ENCODE data around the gene ANAPC16.
A peak's percentile ranks its signal among the peaks of the same experiment; 100 is the strongest.

Gene ANAPC16

GRCh38 chr10:72228318-72228751 is 12.5 kb downstream of the ANAPC16 start:
- 78% methylated on average over 2 of the region's 2 CpGs for WGBS
- Histone ChIP-seq H3K4me1 (ENCODE audit: control insufficient read depth, insufficient read depth, low read depth, low read length) (peaks cover 1% of the 10 kb centered on the region), H3K4ac (ENCODE audit: low read depth in 1 of 2, low read length in 2 of 2) (peak overlapping the region in 1 of 2 experiments; percentile 17), H4K91ac (ENCODE audit: low read length) (no peak overlapping the region), H3K9me3 (ENCODE audit: control insufficient read depth, low read length) (no peaks in the 10 kb centered on the region), H3K18ac (ENCODE audit: low read depth in 1 of 2, low read length in 2 of 2) (no peak overlapping the region), H2BK12ac (ENCODE audit: low read length in 2 of 2) (no peak overlapping the region), H2AFZ (ENCODE audit: low read depth, low read length) (no peak overlapping the region), H2AK5ac (ENCODE audit: low read length, severe bottlenecking) (no peak overlapping the region), H2BK5ac (ENCODE audit: low read depth, low read length, poor library complexity, severe bottlenecking) (no peak overlapping the region), H2BK120ac (ENCODE audit: low read depth, low read length) (no peak overlapping the region), H3K9ac (ENCODE audit: low read length) (no peak overlapping the region), H3K36me3 (ENCODE audit: control insufficient read depth in 1 of 2, insufficient read depth in 2 of 2, low read depth in 1 of 2, low read length in 2 of 2) (peaks cover 21 to 39% of the 10 kb centered on the region in 2 experiments), H3K14ac (ENCODE audit: low read length in 2 of 2) (no peak overlapping the region), H4K8ac (ENCODE audit: low read length) (no peak overlapping the region), H3K4me2 (ENCODE audit: low read length, poor library complexity, severe bottlenecking) (no peak overlapping the region), H3K23ac (ENCODE audit: low read length in 2 of 2) (no peak overlapping the region), H3K27me3 (ENCODE audit: control insufficient read depth in 1 of 2, insufficient read depth in 1 of 2, low read length in 2 of 2) (no peaks in the 10 kb centered on the region), H3K79me1 (replicated peaks; ENCODE audit: low read length, poor library complexity, severe bottlenecking) (peaks cover 24% of the 10 kb centered on the region), H3K4me3 (ENCODE audit: insufficient read depth in 1 of 2, low read depth in 1 of 2, low read length in 2 of 2) (no peak overlapping the region), H3K27ac (ENCODE audit: low read length, poor library complexity, severe bottlenecking) (no peak overlapping the region), H2BK15ac (ENCODE audit: low read depth, poor library complexity, severe bottlenecking) (no peak overlapping the region)
- no peak for DNase-seq

GRCh38 chr10:72229261-72230251 is 13.7 kb downstream of the ANAPC16 start:
- Histone ChIP-seq H2BK5ac (ENCODE audit: low read depth, low read length, poor library complexity, severe bottlenecking) (no peak overlapping the region), H3K23ac (ENCODE audit: low read length in 2 of 2) (no peak overlapping the region), H4K8ac (ENCODE audit: low read length) (no peak overlapping the region), H3K9me3 (ENCODE audit: control insufficient read depth, low read length) (no peaks in the 10 kb centered on the region), H2BK15ac (ENCODE audit: low read depth, poor library complexity, severe bottlenecking) (no peak overlapping the region), H3K4me1 (ENCODE audit: control insufficient read depth, insufficient read depth, low read depth, low read length) (peaks cover 1% of the 10 kb centered on the region), H3K79me1 (replicated peaks; ENCODE audit: low read length, poor library complexity, severe bottlenecking) (peaks cover 22% of the 10 kb centered on the region), H2AK5ac (ENCODE audit: low read length, severe bottlenecking) (no peak overlapping the region), H3K4me2 (ENCODE audit: low read length, poor library complexity, severe bottlenecking) (no peak overlapping the region), H3K9ac (ENCODE audit: low read length) (no peak overlapping the region), H2BK12ac (ENCODE audit: low read length in 2 of 2) (no peak overlapping the region), H4K91ac (ENCODE audit: low read length) (no peak overlapping the region), H3K27ac (ENCODE audit: low read length, poor library complexity, severe bottlenecking) (no peak overlapping the region), H2AFZ (ENCODE audit: low read depth, low read length) (no peak overlapping the region), H3K36me3 (ENCODE audit: control insufficient read depth in 1 of 2, insufficient read depth in 2 of 2, low read depth in 1 of 2, low read length in 2 of 2) (peaks cover 27 to 49% of the 10 kb centered on the region in 2 experiments), H3K4me3 (ENCODE audit: insufficient read depth in 1 of 2, low read depth in 1 of 2, low read length in 2 of 2) (no peak overlapping the region), H3K27me3 (ENCODE audit: control insufficient read depth in 1 of 2, insufficient read depth in 1 of 2, low read length in 2 of 2) (no peaks in the 10 kb centered on the region), H3K18ac (ENCODE audit: low read depth in 1 of 2, low read length in 2 of 2) (no peak overlapping the region), H2BK120ac (ENCODE audit: low read depth, low read length) (no peak overlapping the region), H3K14ac (ENCODE audit: low read length in 2 of 2) (no peak overlapping the region), H3K4ac (ENCODE audit: low read depth in 1 of 2, low read length in 2 of 2) (no peak overlapping the region)
- WGBS = 76% methylated on average over 4 of the region's 8 CpGs
- no peak for DNase-seq

- no peak overlapping the region for H2BK5ac ChIP-seq (ENCODE audit: low read depth, low read length, poor library complexity, severe bottlenecking)
- no peaks in the 10 kb centered on the region for H3K9me3 ChIP-seq (ENCODE audit: control insufficient read depth, low read length)
- H3K4me3 ChIP-seq (ENCODE audit: insufficient read depth in 1 of 2, low read depth in 1 of 2, low read length in 2 of 2) = no peak overlapping the region
- no peak overlapping the region for H3K14ac ChIP-seq (ENCODE audit: low read length in 2 of 2)
- no peak overlapping the region for H2BK15ac ChIP-seq (ENCODE audit: low read depth, poor library complexity, severe bottlenecking)
- H3K4me1 ChIP-seq (ENCODE audit: control insufficient read depth, insufficient read depth, low read depth, low read length) = peaks cover 1% of the 10 kb centered on the region
- H4K91ac ChIP-seq (ENCODE audit: low read length) = no peak overlapping the region
- DNase-seq = no peak
- H4K8ac ChIP-seq (ENCODE audit: low read length) = no peak overlapping the region
- H2AK5ac ChIP-seq (ENCODE audit: low read length, severe bottlenecking) = no peak overlapping the region
- H3K4ac ChIP-seq (ENCODE audit: low read depth in 1 of 2, low read length in 2 of 2) = no peak overlapping the region
- no peak overlapping the region for H3K23ac ChIP-seq (ENCODE audit: low read length in 2 of 2)
- no peaks in the 10 kb centered on the region for H3K27me3 ChIP-seq (ENCODE audit: control insufficient read depth in 1 of 2, insufficient read depth in 1 of 2, low read length in 2 of 2)
- peaks cover 15% of the 10 kb centered on the region for H3K79me1 ChIP-seq (replicated peaks; ENCODE audit: low read length, poor library complexity, severe bottlenecking)
- no peak overlapping the region for H3K4me2 ChIP-seq (ENCODE audit: low read length, poor library complexity, severe bottlenecking)
- H2BK120ac ChIP-seq (ENCODE audit: low read depth, low read length) = no peak overlapping the region
- H2AFZ ChIP-seq (ENCODE audit: low read depth, low read length) = no peak overlapping the region
- peaks cover 33 to 50% of the 10 kb centered on the region in 2 experiments for H3K36me3 ChIP-seq (ENCODE audit: control insufficient read depth in 1 of 2, insufficient read depth in 2 of 2, low read depth in 1 of 2, low read length in 2 of 2)
- no peak overlapping the region for H3K27ac ChIP-seq (ENCODE audit: low read length, poor library complexity, severe bottlenecking)
- no peak overlapping the region for H3K18ac ChIP-seq (ENCODE audit: low read depth in 1 of 2, low read length in 2 of 2)
- H2BK12ac ChIP-seq (ENCODE audit: low read length in 2 of 2) = no peak overlapping the region
- H3K9ac ChIP-seq (ENCODE audit: low read length) = no peak overlapping the region
These were observed 17.8 kb downstream of the ANAPC16 start for GRCh38 chr10:72233621-72234020.

GRCh38 chr10:72234560-72235095 is 18.8 kb downstream of the ANAPC16 start:
- no peak overlapping the region for H2BK12ac ChIP-seq (ENCODE audit: low read length in 2 of 2)
- H4K91ac ChIP-seq (ENCODE audit: low read length) = no peak overlapping the region
- H3K14ac ChIP-seq (ENCODE audit: low read length in 2 of 2) = no peak overlapping the region
- H2AK5ac ChIP-seq (ENCODE audit: low read length, severe bottlenecking) = no peak overlapping the region
- DNase-seq = no peak
- H3K4me3 ChIP-seq (ENCODE audit: insufficient read depth in 1 of 2, low read depth in 1 of 2, low read length in 2 of 2) = no peak overlapping the region
- no peak overlapping the region for H2BK15ac ChIP-seq (ENCODE audit: low read depth, poor library complexity, severe bottlenecking)
- H3K4me1 ChIP-seq (ENCODE audit: control insufficient read depth, insufficient read depth, low read depth, low read length) = no peaks in the 10 kb centered on the region
- H4K8ac ChIP-seq (ENCODE audit: low read length) = no peak overlapping the region
- no peak overlapping the region for H3K4me2 ChIP-seq (ENCODE audit: low read length, poor library complexity, severe bottlenecking)
- no peak overlapping the region for H3K9ac ChIP-seq (ENCODE audit: low read length)
- no peak overlapping the region for H3K23ac ChIP-seq (ENCODE audit: low read length in 2 of 2)
- 96% methylated on average over 5 of the region's 6 CpGs for WGBS
- H3K4ac ChIP-seq (ENCODE audit: low read depth in 1 of 2, low read length in 2 of 2) = no peak overlapping the region
- no peak overlapping the region for H3K18ac ChIP-seq (ENCODE audit: low read depth in 1 of 2, low read length in 2 of 2)
- no peak overlapping the region for H2AFZ ChIP-seq (ENCODE audit: low read depth, low read length)
- H2BK120ac ChIP-seq (ENCODE audit: low read depth, low read length) = no peak overlapping the region
- H2BK5ac ChIP-seq (ENCODE audit: low read depth, low read length, poor library complexity, severe bottlenecking) = no peak overlapping the region
- H3K79me1 ChIP-seq (replicated peaks; ENCODE audit: low read length, poor library complexity, severe bottlenecking) = peaks cover 10% of the 10 kb centered on the region
- peaks cover 33 to 50% of the 10 kb centered on the region in 2 experiments for H3K36me3 ChIP-seq (ENCODE audit: control insufficient read depth in 1 of 2, insufficient read depth in 2 of 2, low read depth in 1 of 2, low read length in 2 of 2)
- H3K27ac ChIP-seq (ENCODE audit: low read length, poor library complexity, severe bottlenecking) = no peak overlapping the region
- H3K9me3 ChIP-seq (ENCODE audit: control insufficient read depth, low read length) = no peaks in the 10 kb centered on the region
- H3K27me3 ChIP-seq (ENCODE audit: control insufficient read depth in 1 of 2, insufficient read depth in 1 of 2, low read length in 2 of 2) = no peaks in the 10 kb centered on the region

Data from mesenchymal stem cell (in vitro differentiated cells and primary cell).